ENCODE results near the gene ARHGEF26. TPM values are rescaled to one million over a fixed set of nuclear protein-coding genes. Genes with fewer than 3 reads are reported as not detected.

The ARHGEF26 gene
- total RNA-seq, 1 experiment from 2014 or later, result 14.1 TPM

GRCh38 chr3:154236331-154236730 lies 115.1 kb downstream of the ARHGEF26 start:
- peaks cover 9% of the 10 kb centered on the region for H3K36me3 Mint-ChIP-seq
- no peaks in the 10 kb centered on the region for H3K4me1 Mint-ChIP-seq
- ChIA-PET POLR2A (no interaction called here), CTCF (no interaction called here)
- no peaks in the 10 kb centered on the region for H3K9me3 Mint-ChIP-seq
- H3K4me3 Mint-ChIP-seq, result no peak overlapping the region
- no peak for TF ChIP-seq KAT7 (CRISPR knock-in tag; IDR thresholded peaks at IDR 0.05; ENCODE audit: borderline replicate concordance)
- TF ChIP-seq FOXK1 (CRISPR knock-in tag; IDR thresholded peaks at IDR 0.05), result no peak
- no peak for TF ChIP-seq ZNF512 (CRISPR knock-in tag; IDR thresholded peaks at IDR 0.05; ENCODE audit: borderline replicate concordance)
- TF ChIP-seq CBFB (CRISPR knock-in tag; IDR thresholded peaks at IDR 0.05; ENCODE audit: low read depth), result no peak
- TF ChIP-seq ZMAT4 (CRISPR knock-in tag; IDR thresholded peaks at IDR 0.05), result no peak
- no peak for TF ChIP-seq ATF2 (CRISPR knock-in tag; IDR thresholded peaks at IDR 0.05; ENCODE audit: borderline replicate concordance, low read depth)
- TF ChIP-seq FOXJ3 (CRISPR knock-in tag; IDR thresholded peaks at IDR 0.05; ENCODE audit: borderline replicate concordance), result no peak
- TF ChIP-seq ZSCAN18 (CRISPR knock-in tag; IDR thresholded peaks at IDR 0.05), result no peak
- TF ChIP-seq OVOL2 (CRISPR knock-in tag; IDR thresholded peaks at IDR 0.05; ENCODE audit: borderline replicate concordance), result no peak
- no peak for TF ChIP-seq SOX15 (CRISPR knock-in tag; IDR thresholded peaks at IDR 0.05)
- TF ChIP-seq ERG (CRISPR knock-in tag; IDR thresholded peaks at IDR 0.05), result no peak
- no peak for TF ChIP-seq ZNF396 (CRISPR knock-in tag; IDR thresholded peaks at IDR 0.05; ENCODE audit: borderline replicate concordance)
- no peak for TF ChIP-seq E2F5 (CRISPR knock-in tag; IDR thresholded peaks at IDR 0.05)
- no peak for TF ChIP-seq ATF6 (CRISPR knock-in tag; IDR thresholded peaks at IDR 0.05)
- TF ChIP-seq ZNF138 (CRISPR knock-in tag; conservative IDR thresholded peaks at IDR 0.05), result no peak
- no peak for TF ChIP-seq ZNF532 (CRISPR knock-in tag; IDR thresholded peaks at IDR 0.05; ENCODE audit: borderline replicate concordance)
- no peak for TF ChIP-seq ZNF416 (CRISPR knock-in tag; IDR thresholded peaks at IDR 0.05)
- TF ChIP-seq ESRRA (CRISPR knock-in tag; IDR thresholded peaks at IDR 0.05; ENCODE audit: borderline replicate concordance), result no peak
- no peak for TF ChIP-seq CTCF (IDR thresholded peaks at IDR 0.05)
- DNase-seq (ENCODE audit: low spot score) (no peak), ATAC-seq (no peak)
- H3K27me3 Mint-ChIP-seq (ENCODE audit: low read depth), result no peaks in the 10 kb centered on the region
- no peak overlapping the region for H3K27ac Mint-ChIP-seq

All from WTC11 (cell line).